NCI-H345 treated with DMSO at 0.1 percent for 48 hours (cell line): ENCODE data around the gene PCOLCE2.

Source experiments
- DNase-seq: peaks from one replicate; lab custom pipeline; 2025; ENCODE audit not compliant: unreplicated experiment; lab: John Stamatoyannopoulos, UW

Gene PCOLCE2

DNA sequence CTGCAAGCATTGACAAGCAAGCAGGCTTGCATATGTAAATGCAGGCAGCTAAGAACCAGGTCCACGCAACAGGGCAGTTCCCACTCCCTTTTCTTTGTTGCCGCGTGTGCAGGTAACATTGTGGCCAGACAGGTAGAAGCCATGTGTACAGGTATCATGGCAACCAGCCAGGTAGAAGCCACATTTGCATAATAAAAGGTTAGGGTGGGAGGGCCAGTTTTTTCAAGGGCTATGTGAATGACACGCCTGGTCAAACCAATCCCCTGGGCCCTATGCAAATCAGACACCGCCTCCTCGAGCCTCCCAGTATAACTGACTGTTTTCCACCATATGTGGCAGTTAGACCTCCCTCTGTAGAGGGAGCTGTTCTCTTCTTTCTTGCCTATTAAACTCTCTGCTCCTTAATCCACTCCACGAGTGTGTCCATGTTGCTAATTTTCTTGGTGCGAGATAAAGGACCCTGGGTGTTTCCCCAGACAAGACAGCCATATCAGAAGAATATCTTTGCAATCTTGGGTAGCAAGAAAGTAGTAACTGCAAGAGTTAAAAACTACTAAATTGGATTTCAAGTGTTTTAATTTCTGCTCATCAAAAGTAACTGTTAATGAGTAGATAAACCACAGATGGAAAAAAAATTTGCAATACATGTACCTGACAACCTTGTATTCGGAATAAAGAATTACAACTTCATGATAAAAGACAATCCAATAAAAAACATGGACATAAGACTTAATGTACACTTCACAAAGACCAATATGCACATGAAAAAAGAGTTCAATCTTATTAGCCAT, 21.8 kb downstream of the PCOLCE2 start:
- no peak for DNase-seq

DNA sequence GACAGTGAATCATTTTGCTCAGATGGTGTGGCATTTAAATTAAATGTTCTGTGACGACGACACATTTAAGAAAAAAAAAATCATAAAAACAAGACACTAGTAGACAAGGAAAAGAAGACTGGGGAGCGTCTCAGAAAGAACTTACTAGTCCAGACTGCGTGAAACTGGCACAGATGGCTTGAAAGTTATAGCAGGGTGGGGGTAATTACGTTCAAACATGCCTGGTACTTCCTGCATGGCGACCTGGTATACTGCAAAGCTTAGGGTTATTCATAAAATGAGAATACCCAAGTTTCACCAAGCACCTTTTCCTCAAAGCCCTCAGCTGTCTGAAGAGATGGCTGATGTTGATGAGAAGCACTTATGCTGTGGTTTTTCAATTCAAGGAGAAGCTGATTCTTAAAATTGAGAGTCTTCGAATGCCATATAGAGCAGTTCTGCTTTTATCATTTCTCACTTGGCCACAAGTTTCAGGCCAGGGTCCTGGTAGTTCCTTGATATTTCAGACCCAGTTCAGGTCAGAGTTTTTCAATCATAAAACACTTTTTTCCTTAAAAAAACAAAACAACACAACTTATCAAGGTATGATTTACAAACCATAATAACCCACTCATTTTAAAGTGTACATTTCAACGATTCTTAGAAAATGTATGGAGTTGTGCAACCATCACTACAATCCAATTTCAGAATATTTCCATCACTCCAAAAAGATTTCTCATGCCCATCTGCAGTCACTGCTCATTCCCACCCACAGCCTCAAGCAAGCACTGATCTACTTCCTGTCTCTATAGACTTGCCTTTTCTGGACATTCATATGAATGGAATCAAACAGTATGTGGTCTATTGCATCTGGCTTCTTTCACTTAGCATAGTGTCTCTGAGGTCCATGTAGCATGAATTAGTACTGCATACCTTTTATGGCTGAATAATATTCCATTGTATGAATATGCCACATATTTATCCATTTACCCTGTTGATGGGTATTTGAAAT, 24.7 kb downstream of the PCOLCE2 start:
- DNase-seq, result no peak

DNA sequence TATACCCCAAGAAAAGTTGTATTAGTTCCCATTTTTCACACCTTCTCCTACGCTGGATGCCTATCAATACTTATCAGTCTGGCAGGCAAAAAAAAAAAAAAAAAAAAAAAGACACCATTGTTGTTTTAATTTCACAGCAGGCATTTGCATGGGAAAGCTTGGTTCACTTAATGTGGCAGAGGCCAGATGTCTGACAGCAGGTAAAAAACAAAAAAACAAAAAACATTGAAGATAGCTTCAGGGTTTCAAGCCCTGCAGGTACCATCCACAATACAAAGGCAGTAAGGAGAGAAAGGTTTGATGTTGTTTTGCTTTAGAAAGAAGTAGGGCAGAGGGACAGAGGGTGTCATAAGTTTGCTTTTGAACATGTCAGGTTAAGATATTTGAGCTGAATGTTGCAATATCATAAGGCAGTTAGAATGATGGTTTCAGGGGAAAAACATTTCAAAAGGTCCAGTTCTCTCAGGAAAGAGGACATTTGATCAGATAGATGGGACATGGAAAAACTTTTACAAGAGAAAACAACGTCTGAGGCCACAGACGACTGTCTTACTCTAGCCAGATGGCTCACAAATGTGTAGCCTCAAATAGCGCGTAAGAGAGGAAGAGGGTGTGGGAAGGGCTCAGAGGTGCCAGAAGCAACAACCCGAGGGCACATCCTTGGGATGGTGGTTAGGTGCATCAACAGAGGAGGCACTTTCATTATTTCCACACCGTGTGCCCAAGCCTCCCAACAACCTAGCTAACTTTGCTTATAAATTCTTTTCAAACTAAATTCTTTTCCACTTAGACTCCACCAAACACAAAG, 25.7 kb downstream of the PCOLCE2 start:
- no peak for DNase-seq

DNA sequence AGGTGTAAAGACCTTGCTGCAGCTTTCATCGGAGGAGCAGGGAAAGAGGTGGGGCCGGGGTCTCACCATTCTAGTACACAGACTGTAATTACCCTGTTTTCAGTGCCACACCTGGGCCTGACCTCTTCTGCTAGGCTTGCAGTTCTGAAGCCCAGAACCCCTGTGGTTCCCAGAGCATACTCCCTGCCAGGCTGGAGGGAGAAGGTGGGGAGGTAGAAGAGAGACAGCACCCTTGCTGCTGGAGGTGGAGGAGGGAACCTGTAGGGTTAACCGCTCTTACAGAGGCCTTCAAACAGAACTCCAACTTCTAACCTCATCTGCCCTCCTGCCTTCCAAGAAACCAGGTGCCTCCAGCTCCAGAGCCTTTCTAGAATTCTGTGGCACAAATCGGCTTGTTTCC, 27.0 kb downstream of the PCOLCE2 start:
- no peak for DNase-seq

DNA sequence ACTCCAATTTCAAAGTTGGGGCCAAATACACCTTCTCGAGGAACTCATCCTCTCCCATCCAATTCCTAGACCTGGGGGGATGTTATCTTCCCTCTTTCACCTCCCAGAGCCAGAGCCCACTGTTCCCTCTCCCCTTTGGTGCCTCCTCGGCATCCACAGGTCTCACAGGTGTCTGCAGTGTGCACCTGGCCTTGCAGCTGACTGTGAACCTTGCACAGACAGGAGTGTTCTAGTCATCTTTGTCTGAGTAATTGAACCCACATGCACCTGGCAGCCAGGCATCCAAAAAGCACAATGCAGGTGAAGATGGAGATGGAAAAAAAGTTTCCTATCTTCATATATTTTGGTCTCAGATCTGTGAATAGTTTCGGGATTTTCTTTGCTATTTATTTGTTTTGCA, 30.8 kb downstream of the PCOLCE2 start:
- DNase-seq, result no peak

DNA sequence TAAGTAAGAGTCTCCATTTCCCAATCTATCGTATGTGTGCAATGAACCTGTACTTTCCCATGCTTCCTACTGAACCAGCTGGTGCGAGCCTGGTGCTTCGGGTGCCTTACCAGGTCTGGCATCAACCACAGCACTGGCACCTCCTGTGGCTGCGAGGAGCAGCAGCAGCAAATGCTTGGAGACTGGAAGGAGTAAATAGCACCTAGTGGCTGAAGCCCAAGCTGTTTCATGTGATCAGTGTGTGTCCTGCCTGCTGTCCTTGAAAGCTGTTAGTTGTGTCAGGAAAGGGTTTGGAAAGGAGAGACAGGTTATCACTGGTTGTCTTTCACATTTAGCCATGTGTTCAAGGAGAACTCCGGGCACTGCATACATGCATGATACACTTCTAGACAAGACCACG, 31.8 kb downstream of the PCOLCE2 start:
- DNase-seq, result no peak

DNA sequence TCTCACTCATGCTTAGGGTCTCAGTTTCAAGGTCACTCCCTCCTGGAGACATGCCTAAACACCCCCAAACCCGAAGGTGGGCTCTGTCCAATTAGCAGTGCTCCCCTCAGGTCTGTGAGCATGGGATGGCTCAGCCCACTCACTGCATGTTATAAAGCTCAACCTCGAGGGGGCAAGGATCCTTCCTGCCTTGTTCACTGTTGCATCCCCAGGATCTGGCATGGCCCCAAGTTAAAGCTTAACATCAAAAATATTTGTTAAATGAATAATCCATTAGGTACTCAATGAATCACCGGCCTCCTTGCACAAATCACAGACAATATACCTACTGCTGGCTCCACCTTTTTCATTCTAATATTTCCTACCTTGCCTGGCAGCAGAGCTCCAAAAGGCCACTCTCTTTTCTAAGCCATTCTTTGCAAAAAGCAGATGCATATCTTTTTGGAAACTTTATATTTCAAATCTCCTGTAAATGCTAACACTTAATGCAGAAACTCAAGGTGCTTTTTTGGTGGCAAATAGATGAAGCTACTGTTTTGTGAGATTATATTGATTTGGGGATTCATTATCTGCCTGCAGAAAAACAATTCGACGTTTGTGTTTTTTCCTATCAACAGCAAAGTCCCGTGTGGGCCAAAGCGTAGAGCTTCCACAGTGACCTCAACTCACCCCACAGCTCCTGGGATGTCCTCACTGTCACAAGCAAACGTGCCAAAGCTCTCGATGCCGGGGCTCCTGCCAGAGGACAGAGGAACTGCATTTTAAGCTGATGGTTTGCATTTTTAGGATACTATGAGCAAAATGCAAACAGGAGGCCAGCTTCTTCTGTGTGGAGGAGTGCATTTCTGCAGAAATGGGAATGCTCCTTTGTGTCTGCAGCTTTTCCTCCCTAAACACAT, 35.4 kb downstream of the PCOLCE2 start:
- no peak for DNase-seq

DNA sequence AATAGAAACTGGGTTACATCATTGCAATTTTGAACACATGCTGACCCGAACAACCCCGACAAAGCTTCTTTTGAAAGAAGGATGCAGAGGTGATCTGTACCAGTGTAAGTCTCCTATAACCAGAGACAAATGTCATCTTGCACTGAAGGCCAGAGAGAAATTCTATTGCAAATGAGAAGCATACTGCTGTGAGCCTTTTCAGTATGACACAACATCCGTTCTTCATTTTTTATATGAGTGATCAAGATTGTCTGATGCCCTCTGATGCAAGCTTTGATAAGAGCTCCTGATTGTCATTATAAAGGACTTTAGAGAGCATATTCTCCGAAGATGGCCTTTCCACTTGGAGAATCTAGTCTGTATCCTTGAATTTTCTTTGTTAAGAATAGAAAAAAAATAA, 36.9 kb downstream of the PCOLCE2 start:
- DNase-seq, result no peak

GRCh38 chr3:142850395-142851023, 38.4 kb downstream of the PCOLCE2 start:
- no peak for DNase-seq

DNA sequence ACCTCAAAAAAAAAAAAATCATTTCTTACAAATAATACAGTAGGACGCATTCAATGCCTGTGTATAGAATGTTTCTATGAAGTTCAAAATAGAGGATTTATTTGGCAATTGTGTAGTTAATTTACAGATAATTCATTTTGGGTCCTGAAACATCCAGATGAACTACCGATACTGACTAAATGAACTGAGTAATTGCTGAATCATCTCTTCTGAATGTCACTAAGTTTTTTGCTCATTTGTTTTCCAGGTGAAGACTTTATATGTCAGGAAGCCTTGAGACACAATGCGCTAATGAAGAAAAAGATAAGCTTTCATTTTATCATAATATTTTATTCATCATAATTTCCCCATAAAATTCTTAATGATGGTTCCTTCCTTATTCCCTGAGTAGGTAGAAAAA, 39.7 kb downstream of the PCOLCE2 start:
- no peak for DNase-seq

GRCh38 chr3:142846779-142847577, 41.9 kb downstream of the PCOLCE2 start:
- DNase-seq, result no peak

DNA sequence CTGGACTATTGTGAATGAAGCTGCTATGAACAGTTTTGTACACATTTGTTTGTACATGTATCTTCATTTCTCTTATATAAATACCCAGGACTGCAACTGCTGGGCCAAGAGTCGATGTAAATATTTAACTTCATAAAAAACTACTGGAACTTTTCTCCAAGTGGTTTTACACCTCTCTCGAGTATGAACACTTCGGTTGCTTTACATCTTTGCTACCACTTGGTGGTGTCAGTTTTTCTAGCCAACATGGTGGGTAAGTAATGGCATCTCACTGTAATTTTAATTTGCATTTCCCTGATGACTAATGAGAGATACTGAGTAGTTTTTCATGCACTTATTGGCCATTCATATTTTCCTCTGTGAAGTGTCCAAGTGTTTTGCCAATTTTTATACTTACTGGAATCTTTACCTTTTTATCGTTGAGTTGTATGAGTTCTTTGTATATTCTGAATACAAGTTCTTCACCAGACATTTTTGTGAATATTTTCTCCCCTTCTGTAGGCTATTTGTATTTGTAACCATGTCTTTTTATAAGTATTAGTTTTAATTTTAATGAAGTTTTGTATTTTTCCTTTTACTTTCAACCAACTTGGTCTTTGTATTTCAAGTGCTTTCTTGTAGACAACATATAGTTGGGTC, 44.4 kb downstream of the PCOLCE2 start:
- no peak for DNase-seq

- no peak for DNase-seq
Observed at GRCh38 chr3:142839831-142840230, 49.1 kb downstream of the PCOLCE2 start.

GRCh38 chr3:142837526-142837925, 51.4 kb downstream of the PCOLCE2 start:
- no peak for DNase-seq

DNA sequence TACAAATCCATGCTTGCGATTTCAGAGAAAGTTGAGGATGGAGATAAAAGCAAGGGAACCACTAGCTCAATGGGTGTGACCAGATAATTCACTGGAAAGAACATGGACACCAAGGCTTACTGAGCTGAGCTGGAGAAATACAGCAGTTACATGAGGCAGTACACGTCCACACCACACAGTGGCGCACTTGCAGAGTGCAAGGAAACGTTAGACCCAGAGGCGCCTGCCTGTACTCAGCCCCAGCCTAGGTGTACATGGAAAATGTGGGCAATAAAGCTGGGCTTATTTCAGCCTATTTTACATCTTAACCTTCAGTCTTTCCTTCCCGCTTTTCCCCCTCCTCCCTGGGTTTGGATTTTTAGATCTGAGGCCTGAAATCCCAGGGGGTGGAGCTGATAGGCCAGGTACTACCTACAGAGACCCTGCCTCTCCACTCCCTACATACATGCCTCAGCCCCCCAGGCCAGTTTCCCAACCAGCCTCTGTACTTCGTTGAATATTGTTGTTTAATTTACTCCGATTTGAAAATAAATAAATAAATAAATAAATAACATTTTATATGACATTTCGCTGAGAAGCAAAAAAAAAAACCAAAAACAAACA, 60.1 kb downstream of the PCOLCE2 start:
- DNase-seq, result peak; percentile 32

DNA sequence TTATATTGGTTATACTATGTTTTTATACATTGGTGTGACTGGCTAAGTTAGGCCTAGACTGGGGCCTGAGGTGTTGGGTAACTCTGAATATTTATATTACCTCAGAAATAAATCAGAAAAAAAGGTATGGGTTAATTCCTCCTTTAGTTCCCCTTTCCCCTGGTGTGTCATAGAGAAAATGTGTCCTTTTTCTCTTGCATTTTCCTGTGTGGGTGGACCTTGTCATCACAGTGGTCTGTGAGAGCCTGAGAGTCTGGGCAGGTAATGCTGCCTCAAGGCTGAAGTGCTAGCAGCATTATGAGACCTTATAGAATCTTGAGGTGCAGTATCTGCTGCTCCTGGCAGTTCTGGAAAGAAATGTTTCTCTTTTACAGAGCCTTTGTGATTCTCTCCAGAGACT, 69.7 kb downstream of the PCOLCE2 start:
- no peak for DNase-seq

GRCh38 chr3:142818651-142819050, 70.2 kb downstream of the PCOLCE2 start:
- no peak for DNase-seq

- no peak for DNase-seq
Observed at GRCh38 chr3:142817897-142818296, 71.0 kb downstream of the PCOLCE2 start.
